ENCODE data around the gene RASL10A.

The RASL10A gene

DNA sequence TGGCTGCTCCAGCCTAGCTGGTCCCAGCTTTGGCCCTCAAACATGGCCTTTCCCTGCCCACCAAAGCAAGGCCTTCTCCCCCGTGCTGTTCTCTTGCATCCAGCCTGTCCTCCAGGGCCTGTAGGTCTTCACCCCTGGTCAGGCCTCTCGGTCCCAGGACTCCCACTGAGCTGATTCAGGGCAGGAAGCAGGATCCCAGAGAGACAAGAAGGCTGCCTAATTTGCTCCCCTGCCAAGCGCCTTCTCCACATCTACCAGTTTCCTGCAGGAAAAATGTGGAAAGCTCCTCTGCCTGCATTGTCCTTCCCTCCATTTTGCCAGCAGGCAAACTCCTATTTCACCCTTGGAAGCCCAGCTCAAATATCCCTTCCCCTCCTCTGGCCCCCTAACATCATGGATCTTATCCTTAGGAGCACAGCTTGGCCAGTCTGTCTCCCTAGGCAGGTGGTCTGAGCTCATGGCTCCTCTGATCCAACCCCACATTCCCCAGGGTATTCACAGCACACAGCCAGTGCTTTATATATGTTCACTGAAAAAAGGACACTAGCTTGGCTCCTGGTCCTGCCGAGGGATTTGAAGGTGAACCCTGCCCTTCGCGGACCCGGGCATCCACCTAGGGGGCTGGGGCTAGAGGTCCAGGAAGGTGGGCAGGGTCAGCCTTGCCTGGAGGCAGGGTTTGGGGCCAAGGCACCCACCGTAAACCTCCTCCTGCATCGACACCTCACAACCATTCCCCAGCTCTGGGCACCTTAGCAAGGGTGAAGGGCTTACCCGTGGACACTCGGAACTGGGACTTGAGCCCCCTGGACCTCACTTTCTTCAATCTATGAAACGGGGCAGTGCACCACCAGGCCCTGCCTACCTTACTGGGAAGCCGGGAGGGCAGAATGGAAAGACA lies 48.7 kb downstream of the RASL10A start:
- DNase-seq = no peak

GRCh38 chr22:29265929-29266328 lies 49.6 kb downstream of the RASL10A start:
- no peak for DNase-seq

DNA sequence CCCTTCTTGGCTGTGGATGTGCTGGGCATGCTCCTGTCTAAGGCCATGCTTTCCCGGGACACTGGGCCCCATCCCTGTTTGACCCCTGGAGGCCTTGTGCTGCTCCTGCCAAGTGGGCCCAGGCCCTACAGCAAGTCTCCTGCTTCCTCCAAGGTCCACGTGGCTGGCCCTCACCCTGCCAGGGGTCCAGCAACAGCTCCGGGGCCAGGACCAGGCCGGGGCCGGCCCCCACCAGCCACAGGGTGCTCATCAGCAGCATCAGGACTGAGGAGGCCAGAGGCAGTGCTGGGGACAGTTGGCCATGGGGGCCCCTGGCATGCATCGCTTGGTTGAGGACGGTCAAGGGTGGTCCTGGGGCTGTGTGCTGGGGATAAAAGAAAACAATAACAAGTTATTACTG lies 50.2 kb downstream of the RASL10A start:
- DNase-seq = no peak

GRCh38 chr22:29263791-29264276 lies 51.7 kb downstream of the RASL10A start:
- no peak for DNase-seq

All from HCEC 1CT (cell line).